CD4-positive, alpha-beta T cell treated with Interferon gamma for 1 hour (primary cell): ENCODE measurements around the gene CNTNAP2.

Experiments
- DNase-seq: peaks from one replicate; pipeline ENCODE4 v3.0.0-alpha.2; 2020

Gene CNTNAP2

GRCh38 chr7:146449625-146450024 lies 333.0 kb downstream of the CNTNAP2 start:
- no peak for DNase-seq

DNA sequence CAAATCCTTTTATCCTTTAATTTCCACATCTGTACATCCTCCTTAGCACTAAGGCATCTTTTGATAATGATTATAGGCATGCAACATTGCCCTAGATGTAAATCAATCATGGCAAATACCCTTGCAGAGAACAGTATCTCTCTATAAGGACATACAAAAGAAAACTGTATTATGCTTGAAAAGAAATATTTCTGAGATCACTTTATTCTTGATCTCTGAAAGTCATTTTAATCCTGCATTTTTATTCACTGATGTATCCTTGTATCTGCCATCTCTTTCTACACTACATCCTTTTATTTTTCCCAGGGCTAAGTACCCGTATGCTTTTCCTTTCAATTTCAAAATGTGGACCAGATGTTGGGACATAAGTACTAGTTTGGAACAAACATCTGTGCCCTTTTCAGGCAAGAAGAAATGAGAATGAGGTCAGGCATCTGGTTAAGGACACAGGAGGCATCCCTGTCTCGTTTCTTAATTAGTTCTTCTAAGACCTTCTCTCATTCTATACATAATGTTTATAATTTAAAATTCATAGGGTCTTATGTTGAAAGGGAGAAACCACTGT lies 338.6 kb downstream of the CNTNAP2 start:
- DNase-seq = no peak

DNA sequence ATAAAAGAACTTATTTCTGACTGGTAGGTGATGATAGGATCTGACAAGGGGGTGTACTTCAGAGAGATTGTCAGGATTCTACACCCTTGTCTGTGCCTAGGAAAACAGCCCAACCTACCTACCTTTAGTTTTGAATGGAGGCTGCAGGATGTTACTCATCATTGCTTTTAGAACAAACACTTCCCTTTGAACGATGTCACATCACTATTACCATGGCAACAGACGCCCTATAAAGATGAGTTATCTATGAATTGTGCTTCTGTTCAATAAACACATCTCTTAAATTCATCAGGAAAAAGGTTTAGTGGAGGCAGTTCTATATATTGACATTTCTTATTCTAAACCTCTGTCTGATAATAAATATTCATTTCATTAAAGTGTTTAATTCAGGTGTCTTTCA lies 362.4 kb downstream of the CNTNAP2 start:
- no peak for DNase-seq

DNA sequence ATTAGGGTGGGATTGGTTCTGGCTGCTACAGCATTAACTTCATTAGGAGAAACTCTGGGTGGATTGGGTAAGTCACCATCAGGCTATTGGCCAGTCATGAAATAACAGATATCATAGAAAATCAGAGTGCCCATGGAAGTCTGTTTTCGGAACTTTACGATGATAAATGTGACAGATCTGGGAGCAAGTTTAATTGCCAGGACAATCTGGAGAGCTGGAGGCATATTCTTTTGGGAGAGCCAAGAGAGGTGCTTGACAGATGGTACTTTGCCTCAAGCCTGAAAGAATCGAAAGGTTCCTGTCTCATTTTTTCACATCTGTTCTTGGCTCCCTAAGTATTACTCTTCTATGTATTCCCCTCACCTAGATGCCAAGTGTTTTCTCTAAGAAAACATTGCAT lies 369.9 kb downstream of the CNTNAP2 start:
- DNase-seq = no peak

- DNase-seq = no peak
Observed at GRCh38 chr7:146492017-146492416, 375.4 kb downstream of the CNTNAP2 start.

DNA sequence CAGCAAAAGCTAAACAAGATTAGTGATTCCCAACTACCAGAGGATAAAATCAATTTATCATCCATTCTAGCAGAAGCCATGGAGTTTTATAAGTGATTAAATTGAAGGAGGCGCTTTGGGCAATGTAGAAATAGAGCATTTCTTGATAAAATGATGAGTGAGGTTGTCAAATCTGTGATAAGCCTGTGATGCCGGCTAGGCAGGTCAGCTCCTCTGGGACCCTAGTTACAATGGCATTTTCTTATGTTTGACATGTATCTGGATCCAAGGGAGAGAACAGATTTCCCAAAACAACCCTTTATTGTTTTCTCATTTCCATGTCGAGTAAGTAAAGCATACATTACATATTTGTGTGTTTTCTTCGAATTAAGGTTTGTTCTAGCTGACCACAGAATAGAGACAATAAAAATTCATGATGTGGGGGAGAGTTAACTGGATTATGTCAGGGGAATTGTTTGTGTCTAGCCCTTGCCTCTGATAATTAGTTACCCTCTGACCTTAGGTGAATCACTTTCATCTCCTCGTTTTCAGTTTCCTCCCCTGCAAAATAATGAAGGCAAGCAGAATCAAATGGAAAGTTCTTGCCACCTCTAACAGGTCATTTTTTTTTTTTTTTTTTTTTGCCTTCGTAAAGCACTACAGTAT lies 378.5 kb downstream of the CNTNAP2 start:
- no peak for DNase-seq

DNA sequence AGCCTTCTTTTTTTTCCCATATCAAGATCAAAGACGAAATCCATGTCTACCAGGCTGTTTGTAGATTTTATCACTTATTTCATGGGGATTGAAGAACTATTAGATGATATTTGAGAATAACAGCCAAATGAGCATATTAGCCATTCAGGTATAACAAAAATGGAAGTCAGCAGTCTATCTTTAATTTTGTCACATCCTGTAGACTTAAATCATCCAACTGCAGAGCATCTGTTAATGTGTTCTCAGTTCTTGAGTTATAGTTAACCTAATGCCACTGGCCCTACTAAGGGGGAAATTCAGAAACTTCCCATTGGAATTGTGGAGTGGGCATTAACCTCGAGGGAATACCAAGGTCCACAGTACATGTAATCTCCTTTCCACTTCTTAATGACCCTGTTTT lies 380.1 kb downstream of the CNTNAP2 start:
- DNase-seq = no peak

GRCh38 chr7:146499970-146500369 lies 383.4 kb downstream of the CNTNAP2 start:
- DNase-seq = no peak

DNA sequence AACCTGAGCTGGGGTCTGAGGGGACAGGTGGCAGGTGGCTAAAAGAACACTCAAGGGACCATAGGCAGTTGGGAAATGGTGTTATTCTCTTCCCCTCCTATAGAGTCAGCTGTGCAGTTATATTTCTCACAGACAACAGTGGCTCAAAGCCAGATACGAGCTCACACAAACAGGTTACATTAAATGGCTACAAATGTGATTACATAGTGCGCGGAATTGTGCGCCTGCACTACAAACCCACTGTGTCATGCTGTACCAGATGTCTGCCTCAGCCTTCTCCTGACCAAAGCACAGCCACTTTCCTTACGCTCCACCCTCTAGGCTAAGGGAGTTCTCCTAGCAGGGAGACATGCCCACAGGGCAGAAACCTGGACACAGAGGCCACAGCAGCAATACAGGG lies 387.2 kb downstream of the CNTNAP2 start:
- DNase-seq = no peak

- no peak for DNase-seq
Observed at GRCh38 chr7:146510088-146510680, 393.6 kb downstream of the CNTNAP2 start.

DNA sequence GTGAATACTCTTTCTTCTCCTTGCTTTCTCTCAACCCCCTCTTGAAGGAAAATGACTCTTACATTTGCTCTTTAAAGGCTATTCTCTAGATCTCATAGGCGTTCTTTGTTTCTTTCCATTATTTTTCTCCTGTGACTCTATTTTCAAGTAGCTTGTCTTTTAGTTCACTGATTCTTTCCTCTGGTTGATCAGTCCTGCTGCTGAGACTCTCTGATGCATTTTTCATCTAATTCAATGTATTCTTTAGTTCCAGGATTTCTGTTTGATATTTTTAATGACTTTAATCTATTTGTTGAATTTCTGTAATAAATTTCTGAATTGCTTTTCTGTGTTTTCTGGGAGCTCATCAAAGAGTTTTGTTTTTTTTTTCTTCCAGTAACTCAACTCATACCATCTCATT lies 397.7 kb downstream of the CNTNAP2 start:
- no peak for DNase-seq

DNA sequence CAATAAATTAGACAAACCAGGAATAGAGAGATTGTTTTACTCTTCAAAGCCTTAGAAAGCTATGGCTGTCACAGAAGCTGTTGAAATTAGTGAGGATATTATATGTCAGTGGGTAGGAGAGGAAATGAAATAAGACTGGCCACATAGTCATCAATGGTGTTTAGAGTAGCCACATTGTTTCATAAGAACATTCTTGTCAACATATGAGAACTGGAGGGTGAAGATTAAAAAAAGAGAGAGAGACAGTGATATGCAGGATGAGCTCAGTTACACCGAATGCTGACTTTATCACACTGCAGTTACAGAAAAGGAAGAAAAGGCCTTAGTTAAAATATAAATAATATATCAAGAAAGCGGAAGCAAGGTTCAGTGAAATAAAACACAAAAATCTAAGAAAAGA lies 412.0 kb downstream of the CNTNAP2 start:
- DNase-seq = no peak

DNA sequence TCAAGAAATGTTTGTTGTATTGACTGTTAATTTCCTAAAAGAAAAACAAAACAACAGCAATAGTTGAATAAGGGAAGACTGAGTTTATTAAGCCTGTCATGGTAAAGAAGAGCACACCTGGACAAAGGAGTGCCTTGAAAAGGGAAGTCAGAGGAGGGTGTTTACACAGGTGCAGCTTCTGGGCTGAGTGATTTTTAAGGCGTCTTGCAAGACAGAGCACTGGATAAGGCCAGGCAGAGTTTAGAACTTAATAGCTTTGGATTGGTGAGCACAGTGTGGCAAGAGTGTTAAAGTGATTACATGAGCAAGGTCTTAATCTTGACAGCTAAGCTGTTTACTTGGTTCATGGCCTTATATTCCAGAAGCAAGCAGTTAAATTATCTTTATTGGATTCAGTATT lies 423.2 kb downstream of the CNTNAP2 start:
- DNase-seq = no peak

DNA sequence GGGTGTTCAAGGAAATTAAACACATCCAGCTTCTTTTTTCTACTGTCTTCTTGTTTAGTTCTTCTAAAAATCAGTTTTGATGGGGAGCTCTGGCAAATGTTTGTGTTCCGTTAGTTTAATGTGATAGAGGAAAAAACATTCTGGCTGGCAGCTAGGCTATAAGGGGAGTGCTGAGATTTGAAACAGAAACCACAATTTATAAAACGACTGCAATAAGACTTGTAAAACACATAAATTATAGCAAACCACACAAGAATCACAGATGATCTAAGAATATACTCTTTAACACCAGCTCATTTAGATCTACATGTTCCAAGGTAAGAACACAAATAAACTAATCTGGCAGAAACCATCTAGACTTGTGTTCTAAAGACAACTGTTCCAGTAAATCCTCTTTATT lies 425.5 kb downstream of the CNTNAP2 start:
- DNase-seq = no peak

GRCh38 chr7:146544748-146545147 lies 428.1 kb downstream of the CNTNAP2 start:
- no peak for DNase-seq

DNA sequence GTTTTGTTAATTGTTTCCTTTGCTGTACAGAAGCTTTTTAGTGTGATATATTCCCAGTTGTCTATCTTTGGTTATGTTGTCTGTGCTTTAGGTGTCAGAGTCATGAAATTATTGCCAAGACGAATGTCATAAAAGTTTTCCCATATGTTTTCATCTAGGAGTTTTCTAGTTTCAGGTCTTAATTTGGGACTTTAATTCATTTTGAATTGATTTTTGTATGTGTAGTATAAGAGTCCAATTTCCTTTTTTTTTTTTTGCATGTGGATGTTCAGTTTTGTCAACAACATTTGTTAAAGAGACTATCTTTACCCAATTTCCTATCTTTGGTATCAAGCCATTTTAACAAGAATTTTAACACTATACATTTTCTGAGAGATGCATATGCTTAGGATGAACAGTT lies 432.2 kb downstream of the CNTNAP2 start:
- no peak for DNase-seq

- no peak for DNase-seq
Observed at GRCh38 chr7:146554556-146554955, 438.0 kb downstream of the CNTNAP2 start.

DNA sequence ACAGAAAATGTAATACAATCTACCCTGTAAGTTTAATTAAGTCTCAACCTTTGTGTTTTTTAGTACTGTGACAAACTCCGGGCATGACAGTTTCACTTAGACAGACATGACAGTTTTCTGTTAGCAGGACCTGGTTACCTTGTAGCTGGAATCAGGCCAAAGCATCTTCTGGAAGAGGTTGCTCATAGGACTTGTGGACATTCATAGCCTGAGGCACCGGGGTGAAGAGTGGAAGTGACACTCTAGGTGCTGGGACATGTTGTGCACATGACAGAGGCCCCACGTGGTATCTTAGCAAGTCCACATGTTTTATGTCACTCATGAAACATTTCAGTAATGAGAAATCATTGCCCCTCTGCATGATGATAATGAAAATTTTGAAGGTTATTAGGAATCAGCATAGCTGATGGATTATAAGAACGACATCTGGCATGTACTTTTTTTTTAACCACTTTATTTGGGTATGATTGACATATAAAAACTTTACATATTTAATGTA lies 441.4 kb downstream of the CNTNAP2 start:
- DNase-seq = no peak

- DNase-seq = no peak
Observed at GRCh38 chr7:146565872-146566271, 449.3 kb downstream of the CNTNAP2 start.

DNA sequence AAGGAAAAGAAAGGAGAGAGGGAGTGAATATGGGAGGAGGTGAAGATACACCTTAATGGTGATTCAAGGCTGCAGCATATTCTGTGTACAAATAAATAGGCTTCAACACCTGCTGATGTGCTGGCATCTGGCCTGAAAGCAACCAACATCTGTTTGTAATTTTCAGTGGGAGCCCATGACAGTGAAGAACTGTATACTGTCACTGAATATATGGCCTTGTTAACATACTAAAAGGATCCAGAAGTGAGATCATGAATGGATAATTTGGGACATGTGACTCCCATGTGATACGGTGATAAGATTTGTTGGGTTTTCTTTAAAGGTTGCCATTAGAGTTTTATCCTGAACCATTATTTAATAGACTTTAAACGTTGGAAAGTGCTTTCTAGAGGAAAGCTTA lies 459.3 kb downstream of the CNTNAP2 start:
- DNase-seq = no peak

DNA sequence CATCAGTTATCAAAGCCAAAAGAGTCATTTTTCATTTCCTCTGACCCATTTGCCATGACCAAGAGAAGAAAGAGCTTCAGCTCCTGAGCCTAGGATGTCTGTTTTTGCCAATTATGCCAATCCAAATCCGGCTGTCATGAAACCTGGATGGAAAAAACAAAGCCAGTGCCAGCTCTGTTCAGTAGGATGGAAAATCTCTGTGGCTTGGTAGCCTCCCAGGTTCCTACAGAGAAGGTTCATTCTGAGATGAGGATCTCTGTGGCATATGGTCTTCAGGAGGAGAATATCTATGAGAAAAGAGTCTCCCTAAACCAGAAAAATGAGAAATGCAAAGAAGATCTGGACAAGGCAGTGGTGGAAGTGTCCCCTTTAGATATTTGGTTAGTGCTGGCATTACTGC lies 475.4 kb downstream of the CNTNAP2 start:
- no peak for DNase-seq

DNA sequence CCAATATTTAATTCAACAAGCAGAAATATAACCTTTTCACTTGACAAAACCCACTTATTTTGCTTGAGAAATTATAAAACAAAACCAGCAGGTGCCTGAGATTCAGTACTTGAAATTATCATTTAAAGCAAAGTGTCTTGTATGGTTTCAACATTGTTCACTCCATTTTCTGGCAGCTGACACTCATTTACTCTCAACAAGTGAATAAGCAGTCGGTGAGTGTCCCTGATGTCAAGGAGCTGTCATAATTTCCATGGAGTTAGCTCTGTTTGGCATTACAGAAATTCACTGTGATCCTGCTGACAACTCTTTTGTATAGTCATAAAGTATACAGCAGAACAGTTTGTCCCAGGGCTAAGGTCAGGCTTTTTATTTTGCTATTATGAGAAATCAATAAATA lies 490.0 kb downstream of the CNTNAP2 start:
- no peak for DNase-seq

GRCh38 chr7:146619641-146620040 lies 503.0 kb downstream of the CNTNAP2 start:
- DNase-seq = no peak

- no peak for DNase-seq
Observed at GRCh38 chr7:146626912-146627311, 510.3 kb downstream of the CNTNAP2 start.
